Measurements from ENCODE around the gene TRPM8.

- TF ChIP-seq CTCF (IDR thresholded peaks at IDR 0.05): no peak
- TF ChIP-seq POLR2A (IDR thresholded peaks at IDR 0.05): no peak
- no peak for TF ChIP-seq POLR2AphosphoS5 (IDR thresholded peaks at IDR 0.05)
- no peak for TF ChIP-seq EP300 (IDR thresholded peaks at IDR 0.05)
These were observed 82.0 kb downstream of the TRPM8 start for GRCh38 chr2:233999182-233999581.

Data from sigmoid colon (tissue), 4 donors.